ENCODE measurements around the gene CBY3.

The CBY3 gene

GRCh38 chr5:179680780-179681401 lies at the start of gene CBY3:
Gene CBY3 (minus strand): TSS chr5:179681034. CDS start chr5:179680918, 116 bp downstream.
- no peak within 1 kb of the TSS for H3K4me3 ChIP-seq (replicated peaks in 1 of 2; ENCODE audit: low read depth in 2 of 2, low read length in 2 of 2)

GRCh38 chr5:179730356-179730755 lies 49.5 kb upstream of the CBY3 start:
- DNase-seq (ENCODE audit: low read depth in 2 of 2): no peak
- no peak for TF ChIP-seq CTCF (IDR thresholded peaks at IDR 0.05; ENCODE audit: low read depth, low read length)
- no peak overlapping the region for H3K4me3 ChIP-seq (replicated peaks in 1 of 2; ENCODE audit: low read depth in 2 of 2, low read length in 2 of 2)

More at GRCh38 chr5:179680780-179681401, at the start of gene CBY3:
- TF ChIP-seq CTCF (IDR thresholded peaks at IDR 0.05; ENCODE audit: low read depth, low read length): no peak
- peak; percentile 7 to 27 for DNase-seq (ENCODE audit: low read depth in 2 of 2)

GRCh38 chr5:179729727-179730126 lies 48.9 kb upstream of the CBY3 start:
- no peak overlapping the region for H3K4me3 ChIP-seq (replicated peaks in 1 of 2; ENCODE audit: low read depth in 2 of 2, low read length in 2 of 2)
- DNase-seq (ENCODE audit: low read depth in 2 of 2): no peak
- TF ChIP-seq CTCF (IDR thresholded peaks at IDR 0.05; ENCODE audit: low read depth, low read length): no peak

- DNase-seq (ENCODE audit: low read depth in 2 of 2): no peak
- TF ChIP-seq CTCF (IDR thresholded peaks at IDR 0.05; ENCODE audit: low read depth, low read length): no peak
- no peak overlapping the region for H3K4me3 ChIP-seq (replicated peaks in 1 of 2; ENCODE audit: low read depth in 2 of 2, low read length in 2 of 2)
These were observed 48.5 kb upstream of the CBY3 start for GRCh38 chr5:179729303-179729702.

- no peak for DNase-seq (ENCODE audit: low read depth in 2 of 2)
- H3K4me3 ChIP-seq (replicated peaks in 1 of 2; ENCODE audit: low read depth in 2 of 2, low read length in 2 of 2): no peak overlapping the region
- no peak for TF ChIP-seq CTCF (IDR thresholded peaks at IDR 0.05; ENCODE audit: low read depth, low read length)
These were observed 46.3 kb upstream of the CBY3 start for GRCh38 chr5:179727106-179727505.

- no peak overlapping the region for H3K4me3 ChIP-seq (replicated peaks in 1 of 2; ENCODE audit: low read depth in 2 of 2, low read length in 2 of 2)
- no peak for TF ChIP-seq CTCF (IDR thresholded peaks at IDR 0.05; ENCODE audit: low read depth, low read length)
- DNase-seq (ENCODE audit: low read depth in 2 of 2): no peak
These were observed 43.3 kb upstream of the CBY3 start for GRCh38 chr5:179724163-179724562.

GRCh38 chr5:179720222-179720621 lies 39.4 kb upstream of the CBY3 start:
- TF ChIP-seq CTCF (IDR thresholded peaks at IDR 0.05; ENCODE audit: low read depth, low read length): no peak
- H3K4me3 ChIP-seq (replicated peaks in 1 of 2; ENCODE audit: low read depth in 2 of 2, low read length in 2 of 2): no peak overlapping the region
- no peak for DNase-seq (ENCODE audit: low read depth in 2 of 2)
